ELF-1 (cell line): Measurements from ENCODE around the gene F10.
A peak's percentile ranks its signal among the peaks of the same experiment; 100 is the strongest.
"Not testable (repeated sequence)": the region's sequence is repeated elsewhere in the genome, so short reads cannot be mapped to it uniquely, and the experiment has no call there.

Experiments
- DNase-seq: peaks from one replicate; pipeline ENCODE4 v3.0.0-alpha.2; 2016; ENCODE audit warnings: low read depth, low spot score

The F10 gene

GRCh38 chr13:113152984-113153809 is 30.6 kb downstream of the F10 start:
- DNase-seq: peak; percentile 75

DNA sequence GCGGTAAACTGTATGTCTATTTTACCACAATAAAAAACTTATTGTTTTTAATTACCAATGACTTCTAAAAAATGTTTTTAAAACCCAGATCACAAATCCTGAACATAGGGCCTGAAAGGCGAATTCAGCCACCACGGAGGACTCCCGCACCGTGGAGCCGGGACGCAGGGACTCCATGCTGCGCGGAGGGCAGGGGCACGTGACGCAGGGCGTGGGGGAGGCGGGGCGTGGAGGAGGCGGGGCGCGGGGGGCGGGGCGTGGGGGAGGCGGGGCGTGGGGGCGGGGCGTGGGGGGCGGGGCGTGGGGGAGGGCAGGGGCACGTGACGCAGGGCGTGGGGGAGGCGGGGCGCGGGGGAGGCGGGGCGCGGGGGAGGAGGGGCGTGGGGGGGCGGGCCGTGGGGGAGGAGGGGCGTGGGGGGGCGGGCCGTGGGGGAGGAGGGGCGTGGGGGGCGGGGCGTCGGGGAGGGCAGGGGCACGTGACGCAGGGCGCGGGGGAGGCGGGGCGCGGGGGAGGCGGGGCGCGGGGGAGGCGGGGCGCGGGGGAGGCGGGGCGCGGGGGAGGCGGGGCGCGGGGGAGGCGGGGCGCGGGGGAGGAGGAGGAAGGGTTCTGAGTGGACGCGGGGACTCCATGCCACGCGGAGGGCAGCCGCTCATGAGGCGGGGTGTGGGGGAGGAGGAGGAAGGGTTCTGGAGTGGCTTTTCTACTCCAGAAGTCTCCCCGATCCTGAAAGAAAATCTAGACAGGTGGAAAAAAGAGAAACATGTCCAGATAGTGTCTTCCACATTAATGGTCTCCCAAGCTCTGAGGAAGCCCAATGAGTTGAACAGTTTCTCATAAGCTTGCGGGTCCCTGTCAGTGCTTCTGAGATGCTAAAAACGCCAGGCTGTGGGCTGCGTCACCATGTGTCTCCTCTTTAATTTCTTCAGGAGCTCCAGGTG is 31.5 kb downstream of the F10 start:
- DNase-seq: no peak

DNA sequence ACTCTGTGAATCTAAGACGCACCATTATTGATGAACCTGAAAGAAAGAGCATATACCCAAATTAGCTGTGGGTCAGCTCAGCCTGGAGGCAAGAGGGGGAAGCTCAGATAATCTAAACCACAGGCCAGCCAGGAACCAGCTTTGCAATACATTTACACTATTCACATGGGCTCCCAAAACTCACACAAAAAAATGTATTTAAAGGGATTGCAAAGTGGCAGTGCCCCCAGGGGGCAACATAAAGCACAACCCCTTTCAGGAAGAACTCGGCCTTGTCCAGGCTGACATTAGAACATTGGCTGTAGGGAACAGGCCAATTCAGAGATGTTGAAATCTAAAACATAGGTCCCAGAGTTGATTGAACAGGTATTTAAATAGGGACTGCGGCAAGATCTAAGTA is 32.6 kb downstream of the F10 start:
- no peak for DNase-seq

- DNase-seq: no peak
Observed at GRCh38 chr13:113155982-113156655, 33.5 kb downstream of the F10 start.

DNA sequence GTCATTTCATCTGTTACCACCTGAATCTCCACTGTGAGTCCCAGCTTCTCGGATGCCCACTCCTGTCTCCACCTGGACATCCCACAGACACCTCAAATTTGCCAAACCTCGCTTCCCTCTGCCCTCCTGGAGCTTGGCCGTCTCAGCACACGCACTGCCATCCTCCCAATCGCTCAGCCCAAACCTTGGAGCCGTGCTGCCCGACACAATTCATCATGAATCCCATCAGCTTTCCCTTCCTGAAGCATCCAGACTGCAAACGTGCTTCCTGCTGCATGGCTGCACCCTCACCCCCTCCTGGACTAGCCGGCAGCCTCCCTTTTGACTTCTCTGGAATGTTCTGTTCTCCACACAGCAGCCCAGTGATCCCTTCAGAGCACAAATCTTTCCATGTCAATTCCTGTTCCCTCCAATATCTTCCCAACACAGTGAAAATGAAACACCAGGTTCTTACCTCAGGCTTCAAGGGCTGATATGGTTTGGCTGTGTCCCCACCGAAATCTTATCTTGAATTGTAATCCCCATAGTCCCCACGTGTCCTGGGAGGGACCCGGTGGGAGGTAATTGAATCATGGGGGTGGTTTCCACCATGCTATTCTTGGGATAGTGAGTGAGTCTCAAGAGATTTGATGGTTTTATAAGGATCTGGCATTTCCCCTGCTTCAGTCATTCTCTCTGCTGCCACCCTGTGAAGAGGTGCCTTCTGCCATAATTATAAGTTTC is 34.8 kb downstream of the F10 start:
- no peak for DNase-seq

DNA sequence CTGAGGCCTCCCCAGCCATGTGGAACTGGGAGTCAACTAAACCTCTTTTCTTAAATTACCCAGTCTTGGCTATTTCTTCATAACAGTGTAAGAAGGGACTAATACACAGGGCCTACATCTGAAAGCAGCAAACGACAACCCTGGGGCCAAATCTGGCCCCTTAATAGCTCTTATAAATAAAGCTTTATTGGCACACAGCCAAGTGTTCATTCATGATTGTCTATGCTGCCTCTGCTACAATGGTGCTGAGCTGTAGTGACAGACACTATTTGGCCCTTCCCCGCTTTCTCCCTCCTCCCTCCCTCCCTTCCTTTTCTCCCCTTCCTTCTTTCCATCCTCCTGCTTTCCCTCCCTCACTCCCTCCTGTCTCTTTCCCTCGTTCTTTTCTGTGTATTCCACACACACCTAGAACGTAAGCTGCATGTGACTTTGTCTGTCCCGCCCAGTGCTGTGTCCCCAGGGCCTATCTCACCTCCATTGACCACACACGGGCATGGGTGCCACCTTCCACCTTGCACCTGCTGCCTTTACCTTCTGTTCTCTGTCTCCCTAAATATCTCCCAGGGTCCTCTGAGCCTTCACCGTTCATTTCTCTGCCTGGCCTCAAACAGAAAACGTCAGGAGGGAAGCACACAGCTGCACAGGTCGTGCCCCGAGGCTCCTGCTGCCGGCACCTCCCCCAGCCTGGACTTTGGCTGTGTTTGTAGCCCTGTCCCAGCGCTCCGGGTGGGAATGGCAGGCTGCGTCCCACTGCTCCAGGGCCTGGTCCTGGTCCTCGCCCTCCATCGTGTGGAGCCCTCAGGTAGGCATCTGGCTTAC is 35.5 kb downstream of the F10 start, which contains the start of gene PROZ:
Gene PROZ, plus strand, starts transcription at position 720 of the 819 bp plus-strand sequence. Its CDS starts 13 bp downstream, at position 733.
- DNase-seq: peak; percentile 75

DNA sequence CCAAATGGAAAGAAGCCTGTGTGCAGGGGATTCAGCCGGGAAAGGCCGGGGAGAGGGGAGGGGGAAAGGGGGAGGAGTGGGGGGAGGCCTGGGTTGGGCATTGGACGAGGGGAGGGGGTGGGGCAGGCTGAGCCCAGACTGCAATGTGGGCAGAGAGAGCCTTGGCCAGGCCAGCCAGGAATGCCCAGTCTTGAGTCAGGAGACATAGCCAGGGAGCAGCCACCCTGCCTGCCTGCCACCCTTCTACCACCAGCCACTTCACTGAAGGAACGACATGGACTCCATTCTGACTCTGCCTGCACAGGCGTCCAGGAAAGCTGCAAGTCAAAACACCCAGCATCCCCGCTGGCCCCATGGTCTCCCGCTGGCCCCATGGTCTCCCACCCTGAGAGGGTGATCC is 36.3 kb downstream of the F10 start:
- no peak for DNase-seq

- no peak for DNase-seq
Observed at GRCh38 chr13:113159701-113160100, 37.1 kb downstream of the F10 start.

GRCh38 chr13:113160983-113161382 is 38.4 kb downstream of the F10 start:
- no peak for DNase-seq

- DNase-seq: no peak
Observed at GRCh38 chr13:113161433-113161832, 38.8 kb downstream of the F10 start.

GRCh38 chr13:113161975-113162374 is 39.4 kb downstream of the F10 start:
- DNase-seq: not testable (repeated sequence)

DNA sequence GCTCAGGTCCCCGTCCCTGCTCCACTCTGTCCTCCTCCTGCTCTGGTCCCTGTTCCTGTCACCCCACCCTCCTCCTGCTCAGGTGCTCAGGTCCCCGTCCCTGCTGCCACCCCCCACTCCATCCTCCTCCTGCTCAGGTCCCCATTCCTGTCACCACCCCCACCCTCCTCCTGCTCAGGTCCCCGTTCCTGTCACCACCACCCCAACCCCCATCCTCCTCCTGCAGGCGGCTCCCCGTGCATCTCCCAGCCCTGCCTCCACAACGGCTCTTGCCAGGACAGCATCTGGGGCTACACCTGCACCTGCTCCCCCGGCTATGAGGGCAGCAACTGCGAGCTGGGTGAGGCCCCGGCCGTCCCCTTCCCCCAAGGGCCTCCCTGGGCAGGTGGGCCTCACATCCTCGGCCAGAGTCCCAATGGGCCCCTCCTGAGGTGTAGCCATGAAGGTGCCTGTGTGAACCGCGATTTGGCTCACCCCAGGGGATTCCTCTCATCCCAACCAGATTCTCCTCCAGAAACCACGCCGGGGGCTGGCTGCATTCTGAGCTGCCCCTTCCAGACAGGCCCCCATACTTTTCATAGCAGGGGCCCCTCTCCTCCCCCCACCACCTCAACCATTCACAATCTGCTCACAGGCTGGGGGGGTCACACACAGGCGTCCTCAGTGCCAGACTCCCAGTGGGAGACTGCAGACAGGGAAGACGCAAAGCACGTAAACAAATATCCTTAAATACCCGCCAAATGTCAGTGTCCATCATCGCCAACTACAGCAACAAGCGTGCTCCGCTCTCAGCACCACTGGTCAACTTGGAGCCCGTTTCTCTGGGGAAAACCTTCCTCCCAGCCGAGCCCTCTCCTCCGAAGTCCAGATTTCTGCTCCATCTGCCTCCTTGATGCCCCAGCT is 40.4 kb downstream of the F10 start:
- DNase-seq: no peak

- DNase-seq: no peak
Observed at GRCh38 chr13:113164492-113164891, 41.9 kb downstream of the F10 start.

DNA sequence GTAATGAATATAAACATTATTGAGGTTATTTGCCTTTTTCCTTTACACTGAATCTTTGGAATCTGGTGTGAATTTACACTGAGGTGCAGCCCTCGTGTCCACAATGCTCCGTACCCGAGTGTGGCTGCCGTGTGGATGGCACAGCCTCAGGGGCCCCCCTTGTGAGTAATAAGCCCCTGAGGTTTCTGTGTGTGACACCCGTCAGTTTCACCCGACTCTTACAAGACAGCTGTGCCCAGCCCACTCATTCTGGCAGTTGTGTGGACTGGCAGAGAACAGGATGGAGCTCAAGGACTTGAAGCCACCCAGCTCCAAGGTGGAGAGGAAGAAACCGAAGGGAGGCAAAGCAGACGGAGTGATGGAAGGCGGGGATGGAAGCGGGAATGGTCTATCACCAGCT is 43.7 kb downstream of the F10 start:
- DNase-seq: no peak

GRCh38 chr13:113166681-113167080 is 44.1 kb downstream of the F10 start:
- DNase-seq: no peak

- no peak for DNase-seq
Observed at GRCh38 chr13:113167155-113167554, 44.6 kb downstream of the F10 start.

GRCh38 chr13:113167575-113167974 is 45.0 kb downstream of the F10 start:
- DNase-seq: no peak

- no peak for DNase-seq
Observed at GRCh38 chr13:113168211-113168610, 45.6 kb downstream of the F10 start.
